ENCODE data around the gene DHX35.

Gene DHX35

GRCh38 chr20:39004508-39004907 lies 42.4 kb downstream of the DHX35 start:
- no peak overlapping the region for H3K4me3 ChIP-seq (ENCODE audit: control insufficient read depth, low read depth, low read length)
- no peak for DNase-seq (ENCODE audit: low read depth)
- TF ChIP-seq CTCF (conservative IDR thresholded peaks at IDR 0.05; ENCODE audit: control insufficient read depth, insufficient read depth, low read depth, low read length) = no peak

- no peak overlapping the region for H3K4me3 ChIP-seq (ENCODE audit: control insufficient read depth, low read depth, low read length)
- DNase-seq (ENCODE audit: low read depth) = no peak
- no peak for TF ChIP-seq CTCF (conservative IDR thresholded peaks at IDR 0.05; ENCODE audit: control insufficient read depth, insufficient read depth, low read depth, low read length)
Observed at GRCh38 chr20:39009348-39009747, 47.2 kb downstream of the DHX35 start.

DNA sequence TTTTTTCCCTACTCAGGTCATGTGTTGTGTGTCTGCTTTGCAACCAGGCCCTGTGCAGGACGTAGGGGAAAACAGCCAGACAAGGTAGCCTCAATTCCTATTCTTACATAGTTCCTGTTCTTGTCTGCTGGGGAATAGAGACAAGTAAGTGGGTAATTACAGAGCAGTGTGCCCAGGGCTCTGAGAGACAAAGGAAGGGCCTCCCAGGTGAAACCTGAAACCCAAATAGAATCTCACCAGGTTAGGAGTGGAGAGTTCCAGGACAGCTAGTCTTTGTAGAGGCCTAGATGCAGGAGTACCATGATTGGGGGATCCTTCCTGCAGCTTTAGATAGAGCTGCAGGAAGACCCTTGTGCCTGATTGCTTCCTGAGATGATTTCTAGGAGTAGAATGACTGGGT lies 48.4 kb downstream of the DHX35 start:
- no peak for DNase-seq (ENCODE audit: low read depth)
- H3K4me3 ChIP-seq (ENCODE audit: control insufficient read depth, low read depth, low read length) = no peak overlapping the region

DNA sequence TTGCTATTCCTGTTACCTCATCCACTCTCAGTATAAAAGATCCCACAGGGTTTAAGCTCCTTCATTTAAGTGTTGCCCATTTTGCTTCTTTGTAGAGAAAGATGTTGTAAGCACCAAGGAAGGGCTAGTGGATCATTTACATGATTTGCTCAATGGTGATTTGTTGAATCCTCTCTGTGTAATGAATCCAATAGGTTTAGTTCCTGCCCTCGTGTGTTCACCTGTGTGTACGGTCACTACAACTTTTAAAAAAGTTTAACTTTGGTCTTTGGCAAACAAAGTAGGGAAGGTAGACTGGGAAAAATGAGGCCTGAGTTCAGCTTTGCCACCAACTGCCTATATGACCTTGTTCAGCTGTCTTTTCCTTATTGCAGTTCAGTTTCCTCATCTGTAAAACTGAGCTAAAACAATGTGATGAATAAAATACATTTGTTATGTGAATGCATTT lies 51.5 kb downstream of the DHX35 start:
- no peak overlapping the region for H3K4me3 ChIP-seq (ENCODE audit: control insufficient read depth, low read depth, low read length)
- TF ChIP-seq CTCF (conservative IDR thresholded peaks at IDR 0.05; ENCODE audit: control insufficient read depth, insufficient read depth, low read depth, low read length) = no peak
- peak; percentile 12 for DNase-seq (ENCODE audit: low read depth)

More for the DNA sequence above, 48.4 kb downstream of the DHX35 start:
- TF ChIP-seq CTCF (conservative IDR thresholded peaks at IDR 0.05; ENCODE audit: control insufficient read depth, insufficient read depth, low read depth, low read length) = no peak

DNA sequence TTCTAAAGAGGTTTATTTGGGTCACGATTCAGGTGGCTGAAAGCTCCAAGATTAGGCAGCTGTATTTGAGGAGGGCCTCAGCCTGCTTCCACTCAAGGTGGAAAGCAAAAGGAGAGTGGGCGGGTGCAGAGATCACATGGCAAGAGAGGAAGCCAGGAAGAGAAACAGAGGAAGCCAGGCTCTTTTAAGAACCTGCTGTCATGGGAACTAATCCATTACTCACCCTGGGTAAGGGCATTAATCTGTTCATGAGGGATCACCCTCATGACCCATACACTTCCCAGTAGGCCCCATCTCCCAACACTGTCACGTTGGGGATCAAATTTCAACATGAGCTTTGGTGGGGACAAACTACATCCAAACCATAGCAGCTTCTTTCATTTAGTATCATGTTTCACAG lies 53.9 kb downstream of the DHX35 start:
- DNase-seq (ENCODE audit: low read depth) = peak; percentile 4
- TF ChIP-seq CTCF (conservative IDR thresholded peaks at IDR 0.05; ENCODE audit: control insufficient read depth, insufficient read depth, low read depth, low read length) = no peak
- no peak overlapping the region for H3K4me3 ChIP-seq (ENCODE audit: control insufficient read depth, low read depth, low read length)

DNA sequence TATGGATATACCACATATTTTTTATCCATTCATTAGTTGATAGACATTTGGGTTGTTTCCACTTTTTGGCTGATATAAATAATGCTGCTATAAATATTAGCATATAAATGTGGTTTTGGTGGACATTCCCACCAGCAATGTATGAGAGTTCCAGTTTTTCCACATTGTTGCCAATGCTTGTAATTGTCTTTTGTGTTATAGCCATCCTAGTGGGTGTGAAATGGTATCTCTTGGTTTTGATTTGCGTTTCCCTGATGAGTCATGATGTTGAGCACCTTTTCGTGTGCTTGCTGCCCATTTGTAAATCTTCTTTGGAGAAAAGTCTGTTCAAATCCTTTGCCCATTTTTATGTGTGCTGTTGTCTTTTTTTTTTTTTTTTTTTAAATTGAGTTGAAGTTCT lies 54.4 kb downstream of the DHX35 start:
- TF ChIP-seq CTCF (conservative IDR thresholded peaks at IDR 0.05; ENCODE audit: control insufficient read depth, insufficient read depth, low read depth, low read length) = no peak
- no peak overlapping the region for H3K4me3 ChIP-seq (ENCODE audit: control insufficient read depth, low read depth, low read length)
- DNase-seq (ENCODE audit: low read depth) = no peak

DNA sequence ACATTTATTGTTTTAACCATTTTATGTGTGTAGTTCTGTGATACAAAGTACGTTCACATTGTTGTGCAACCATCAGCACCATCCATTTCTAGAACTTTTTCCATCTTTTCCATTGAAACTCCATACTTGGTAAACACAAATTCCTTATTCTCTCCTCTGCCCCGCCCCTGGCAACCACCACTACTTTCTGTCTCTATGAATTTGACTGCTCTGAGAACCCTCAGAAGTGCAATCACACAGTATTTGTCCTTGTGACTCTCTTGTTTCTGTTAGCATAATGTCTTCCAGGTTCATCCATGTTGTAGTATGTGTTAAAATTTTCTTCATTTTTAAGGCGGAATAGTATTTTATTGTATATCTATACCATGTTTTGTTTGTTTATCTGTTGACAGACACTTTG lies 56.9 kb downstream of the DHX35 start:
- no peak for DNase-seq (ENCODE audit: low read depth)
- no peak overlapping the region for H3K4me3 ChIP-seq (ENCODE audit: control insufficient read depth, low read depth, low read length)
- no peak for TF ChIP-seq CTCF (conservative IDR thresholded peaks at IDR 0.05; ENCODE audit: control insufficient read depth, insufficient read depth, low read depth, low read length)
